GM19043 (cell line): ENCODE data around the gene KAZALD1.

ENCODE experiments used
- ATAC-seq: cut with Tn5 transposase; IDR thresholded peaks from one replicate; pipeline ENCODE4 v1.9.1; 2021; ENCODE audit warnings: low read depth; ENCODE audit not compliant: unreplicated experiment

KAZALD1 gene

DNA sequence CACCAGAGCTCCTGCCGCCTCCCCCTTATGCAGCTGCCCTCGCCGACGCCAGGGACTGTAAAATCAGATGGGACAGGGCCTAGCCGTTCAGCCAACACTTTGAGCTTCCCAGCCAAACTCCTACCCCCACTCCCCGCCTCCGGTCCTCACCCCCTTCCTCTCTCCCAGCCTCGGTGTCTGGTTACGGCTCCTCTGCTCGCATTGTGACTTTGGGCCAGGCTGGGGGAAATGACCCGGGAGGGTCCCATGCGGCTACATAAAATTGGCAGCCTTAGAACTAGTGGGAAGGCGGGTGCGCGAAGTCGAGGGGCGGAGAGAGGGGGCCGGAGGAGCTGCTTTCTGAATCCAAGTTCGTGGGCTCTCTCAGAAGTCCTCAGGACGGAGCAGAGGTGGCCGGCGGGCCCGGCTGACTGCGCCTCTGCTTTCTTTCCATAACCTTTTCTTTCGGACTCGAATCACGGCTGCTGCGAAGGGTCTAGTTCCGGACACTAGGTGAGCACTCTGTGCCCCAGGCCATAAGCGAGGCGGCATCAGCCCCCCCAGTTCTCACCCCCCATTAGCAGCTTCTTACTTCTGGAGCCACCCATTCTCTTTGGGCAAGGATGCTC is at the start of gene KAZALD1:
Gene KAZALD1 (plus strand): TSS at position 366 of the 608 bp plus-strand sequence. CDS start 604 bp downstream, outside the sequence.
- ATAC-seq = no peak

- ATAC-seq = peak; percentile 61
Observed at GRCh38 chr10:101012525-101013364, 49.0 kb upstream of the KAZALD1 start.

DNA sequence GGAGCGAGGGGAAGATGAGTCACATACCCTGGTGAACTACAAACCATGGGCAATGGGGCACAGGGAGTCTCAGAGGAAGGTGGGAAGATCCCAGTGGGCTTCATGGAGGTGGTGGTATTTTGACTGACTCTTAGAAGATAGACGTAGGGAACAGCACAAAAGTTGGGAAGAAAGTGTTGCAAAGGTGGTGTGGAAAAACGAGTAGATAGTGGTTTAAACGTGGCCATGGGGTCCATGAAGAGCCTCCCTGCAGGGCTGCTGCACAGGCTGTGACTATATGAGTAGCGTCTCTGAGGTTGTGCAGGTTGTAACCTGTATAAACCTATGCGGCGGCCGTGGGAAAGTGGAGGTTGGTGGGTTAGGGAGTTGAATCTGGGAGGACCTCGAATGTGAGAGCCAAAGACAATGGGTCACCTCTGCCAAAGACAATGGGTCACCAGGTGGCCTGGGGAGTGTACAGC is 48.4 kb upstream of the KAZALD1 start:
- no peak for ATAC-seq

- ATAC-seq = no peak
Observed at GRCh38 chr10:101014230-101014884, 47.4 kb upstream of the KAZALD1 start.

GRCh38 chr10:101014966-101015581 is 46.7 kb upstream of the KAZALD1 start:
- no peak for ATAC-seq

DNA sequence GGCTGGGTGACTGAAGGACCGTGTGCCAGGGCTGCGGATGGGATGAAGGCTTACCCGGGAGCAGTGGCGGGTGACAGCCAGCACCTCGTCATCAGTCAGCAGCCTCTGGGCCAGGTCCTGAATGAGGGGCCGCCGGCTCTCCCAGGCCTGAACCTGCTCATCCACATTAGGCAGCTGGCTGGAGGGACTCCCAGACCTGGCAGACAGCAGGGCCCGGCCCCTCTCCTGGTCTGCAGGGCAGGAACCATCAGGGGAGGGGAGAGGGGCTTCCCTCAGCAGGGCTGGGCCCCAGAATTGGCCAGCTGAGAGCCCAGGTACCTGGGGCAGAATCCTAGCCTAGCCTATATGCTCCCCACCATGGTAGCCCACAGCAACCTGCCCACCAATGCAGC is 46.2 kb upstream of the KAZALD1 start:
- ATAC-seq = no peak

DNA sequence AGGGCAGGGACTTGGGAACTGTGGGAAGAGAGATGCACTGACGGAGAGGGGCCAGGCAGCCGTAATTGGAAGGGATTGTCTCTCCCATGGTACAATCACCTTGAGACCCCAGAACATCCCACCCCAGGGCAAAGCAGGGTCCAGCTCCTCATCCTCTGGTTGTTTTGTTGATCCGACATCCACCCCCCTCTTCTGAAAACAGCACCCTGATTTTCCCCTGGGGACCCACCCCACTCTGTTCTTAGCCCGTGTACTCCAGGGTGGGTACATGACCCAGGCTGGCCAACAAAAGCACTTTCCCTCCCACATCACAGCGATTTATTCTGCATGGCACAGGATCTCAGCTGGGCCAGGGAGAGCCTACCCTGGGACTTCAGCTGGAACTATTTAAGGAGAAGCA is 45.0 kb upstream of the KAZALD1 start:
- ATAC-seq = no peak

DNA sequence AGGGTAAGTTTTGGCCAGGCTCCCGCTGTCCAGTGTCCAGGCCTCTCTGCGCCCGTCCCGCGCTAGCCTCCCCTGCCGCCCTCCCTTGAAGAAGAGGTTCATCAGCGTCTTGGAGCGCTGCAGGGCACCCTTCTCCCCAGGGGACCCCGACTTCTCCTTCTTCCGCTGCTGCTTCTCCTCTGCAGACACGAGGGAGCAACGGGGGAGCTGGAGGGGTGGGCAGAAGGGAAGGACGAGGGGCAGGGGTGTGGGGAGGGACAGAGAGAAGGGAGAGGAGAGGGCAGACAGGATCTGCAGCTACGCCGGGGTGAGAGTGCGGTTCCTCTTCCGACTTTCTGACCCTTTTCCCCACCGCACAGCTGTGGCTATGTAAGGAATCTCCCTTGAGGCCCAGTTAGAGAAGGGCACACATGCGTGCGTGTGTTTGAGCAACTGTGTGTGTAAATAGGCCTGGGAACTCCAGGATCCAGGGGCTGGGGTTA is 43.6 kb upstream of the KAZALD1 start:
- no peak for ATAC-seq

DNA sequence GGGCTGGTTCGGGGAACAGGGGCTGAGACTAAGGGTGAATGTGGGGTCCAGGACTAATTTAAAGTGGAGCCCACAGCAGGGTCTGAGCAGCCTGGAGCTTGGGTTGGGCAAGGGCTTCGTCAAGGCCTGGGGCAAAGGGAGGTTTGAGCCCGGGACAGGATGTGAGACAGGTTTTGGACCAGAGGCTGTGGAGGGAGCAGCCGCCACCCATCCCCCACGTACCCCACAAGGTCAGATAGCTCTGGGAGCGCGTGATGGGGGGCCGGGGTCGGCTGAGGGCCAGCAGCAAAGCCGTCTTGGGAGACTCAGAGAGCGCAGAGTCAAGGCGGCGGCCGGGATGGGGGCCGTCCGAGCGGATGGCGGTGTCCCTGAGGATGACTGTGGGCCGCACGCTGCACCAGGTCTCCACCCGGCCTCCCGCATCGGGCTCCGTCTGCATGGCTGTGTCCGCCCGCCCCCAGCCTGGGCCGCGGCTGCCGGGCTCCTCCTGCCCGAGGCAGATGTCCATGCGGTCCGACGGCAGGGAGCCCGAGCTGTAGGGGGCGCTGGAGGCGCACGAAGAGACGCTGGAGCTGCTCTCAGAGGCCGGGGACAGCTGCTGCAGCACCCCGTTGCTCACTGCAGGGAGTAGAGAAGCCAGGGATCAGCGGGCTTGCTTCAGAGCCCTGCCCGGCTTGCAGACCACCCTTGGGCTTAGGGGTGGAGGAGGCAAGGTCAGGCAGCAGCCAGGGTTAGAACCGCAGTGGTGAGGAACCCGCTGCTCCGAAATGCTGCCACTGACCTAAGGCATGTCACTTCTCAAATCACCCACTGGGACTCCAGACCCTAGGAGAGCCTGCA is 43.0 kb upstream of the KAZALD1 start:
- no peak for ATAC-seq

DNA sequence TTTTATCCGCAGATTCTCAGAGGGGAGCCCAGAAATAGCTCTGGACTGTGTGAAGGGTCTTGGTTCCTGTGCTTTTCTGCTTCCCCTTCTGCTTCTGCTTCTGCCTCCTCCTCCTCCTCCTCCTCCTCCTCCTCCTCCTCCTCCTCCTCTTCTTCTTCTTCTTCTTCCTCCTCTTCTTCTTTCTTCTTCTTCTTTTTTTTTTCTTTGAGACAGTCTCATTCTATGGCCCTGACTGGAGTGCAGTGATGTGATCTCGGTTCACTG is 42.4 kb upstream of the KAZALD1 start:
- ATAC-seq = no peak

DNA sequence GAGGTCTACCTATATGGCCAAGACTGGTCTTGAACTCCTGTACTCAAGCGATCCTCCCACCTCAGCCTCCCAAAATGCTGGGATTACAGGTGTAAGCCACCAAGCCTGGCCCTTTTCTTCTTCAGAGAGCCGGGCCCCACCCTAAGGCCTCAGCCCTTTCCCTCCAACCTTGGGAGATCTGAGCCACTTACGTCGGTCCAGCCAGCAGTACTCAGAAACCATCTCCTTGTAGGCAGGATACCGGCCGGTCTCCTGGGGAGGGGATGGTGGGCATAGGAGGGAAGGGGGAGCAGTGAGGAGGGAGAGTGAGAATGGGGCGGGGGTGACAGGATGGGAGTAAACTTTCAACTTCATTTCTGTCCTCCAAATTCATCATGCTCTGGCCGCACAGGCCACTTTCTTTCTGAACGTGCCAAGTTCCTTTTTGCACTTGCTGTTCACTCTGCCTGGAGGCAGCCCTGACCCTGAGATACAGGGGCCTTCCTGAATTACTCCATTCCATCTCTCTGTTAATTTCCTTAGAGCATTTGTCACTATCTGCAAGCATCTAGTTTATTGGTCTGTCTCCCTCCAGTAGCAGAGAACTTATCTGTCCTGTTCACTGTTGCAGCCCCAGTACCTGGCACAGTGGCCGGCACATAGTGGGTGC is 41.2 kb upstream of the KAZALD1 start:
- ATAC-seq = no peak

DNA sequence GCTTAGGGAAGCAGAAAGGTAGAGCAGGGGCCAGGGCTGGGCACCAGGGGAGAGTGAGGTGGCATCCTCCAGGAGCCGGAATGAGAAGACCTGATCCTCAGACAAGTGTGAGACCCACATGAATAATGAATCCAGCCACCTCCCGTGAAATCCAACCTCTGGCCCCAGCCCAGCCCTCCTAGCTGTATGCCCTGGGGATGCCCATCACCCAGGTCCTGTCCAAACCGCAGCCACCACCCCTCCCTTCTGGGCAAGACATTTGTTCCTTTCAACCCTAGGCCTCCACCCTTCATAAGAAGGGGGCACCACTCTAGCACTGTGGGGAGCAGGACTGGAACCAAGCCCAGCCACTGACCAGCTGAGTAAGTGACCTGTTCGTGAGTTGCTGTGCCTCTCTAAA is 40.5 kb upstream of the KAZALD1 start:
- ATAC-seq = no peak

- no peak for ATAC-seq
Observed at GRCh38 chr10:101021692-101022251, 40.0 kb upstream of the KAZALD1 start.

GRCh38 chr10:101022967-101023705 is 38.7 kb upstream of the KAZALD1 start:
- ATAC-seq = no peak

DNA sequence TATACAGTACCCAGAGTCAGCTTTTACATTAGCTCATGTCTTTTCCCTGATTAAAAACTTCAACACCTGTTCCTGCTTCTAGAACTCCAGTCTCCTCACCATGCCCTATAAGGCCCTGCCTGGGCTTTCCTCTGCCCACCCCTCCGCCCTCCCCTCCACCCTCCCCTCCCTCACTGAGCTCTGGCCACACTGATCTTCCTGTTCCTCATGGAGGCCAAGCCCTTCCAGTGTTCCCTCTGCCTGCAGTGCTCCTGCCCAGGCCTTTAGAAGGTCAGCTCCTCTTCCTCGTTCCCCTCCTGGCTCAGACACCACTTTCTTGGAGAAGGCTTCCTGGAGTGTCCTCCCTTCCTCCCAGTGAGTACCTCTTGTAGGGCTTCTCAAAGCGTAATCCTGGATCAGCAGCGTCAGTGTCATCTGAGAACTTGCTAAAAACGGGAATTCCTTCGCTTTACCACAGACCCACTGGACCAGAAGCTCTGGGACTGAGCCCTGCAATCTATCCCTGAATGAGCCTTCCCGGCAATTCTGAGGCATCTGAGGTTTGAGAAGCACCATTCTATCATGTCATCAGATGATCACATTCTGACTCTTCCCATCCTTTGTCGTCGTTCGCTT is 34.6 kb upstream of the KAZALD1 start:
- no peak for ATAC-seq

- ATAC-seq = no peak
Observed at GRCh38 chr10:101028446-101029337, 33.1 kb upstream of the KAZALD1 start.

- ATAC-seq = no peak
Observed at GRCh38 chr10:101029520-101030295, 32.1 kb upstream of the KAZALD1 start.
